Measurements from ENCODE around the gene LOXL1.
A peak's percentile ranks its signal among the peaks of the same experiment; 100 is the strongest.
"Not testable (repeated sequence)": the region's sequence is repeated elsewhere in the genome, so short reads cannot be mapped to it uniquely, and the experiment has no call there.

LOXL1 gene

GRCh38 chr15:73957785-73958184, 31.5 kb downstream of the LOXL1 start:
- Histone ChIP-seq H3K79me1 (ENCODE audit: low read length) (no peaks in the 10 kb centered on the region), H2BK5ac (ENCODE audit: low read length) (no peak overlapping the region), H3K56ac (ENCODE audit: low read length) (no peak overlapping the region), H3K23ac (ENCODE audit: low read length) (no peak overlapping the region), H3K18ac (ENCODE audit: low read length) (no peak overlapping the region), H3K4ac (ENCODE audit: low read depth, low read length) (no peak overlapping the region), H3K36me3 (ENCODE audit: control insufficient read depth, insufficient read depth, low read length) (no peaks in the 10 kb centered on the region), H2AK5ac (ENCODE audit: low read length) (no peak overlapping the region), H3K27me3 (ENCODE audit: insufficient read depth, low read length, poor library complexity) (no peaks in the 10 kb centered on the region), H3K4me2 (ENCODE audit: low read length) (no peak overlapping the region), H3K27ac (ENCODE audit: low read depth, low read length) (no peak overlapping the region), H4K8ac (ENCODE audit: low read depth, low read length) (no peak overlapping the region), H3K4me1 (ENCODE audit: control insufficient read depth, low read depth, low read length) (no peaks in the 10 kb centered on the region), H2BK15ac (replicated peaks; ENCODE audit: low read depth) (no peak overlapping the region), H3K4me3 (ENCODE audit: low read length) (no peak overlapping the region), H2BK120ac (ENCODE audit: low read depth, low read length) (no peak overlapping the region), H3K79me2 (ENCODE audit: control insufficient read depth, insufficient read depth, low read length) (no peaks in the 10 kb centered on the region), H4K5ac (ENCODE audit: low read length) (no peak overlapping the region), H3K9ac (ENCODE audit: low read length) (no peak overlapping the region)
- DNase-seq, result no peak
- WGBS (ENCODE audit: extremely low coverage, insufficient coverage, low lambda C conversion rate), result no CpG with 5 or more reads among the region's 2 CpGs

- Histone ChIP-seq H2BK15ac (replicated peaks; ENCODE audit: low read depth) (no peak overlapping the region), H3K36me3 (ENCODE audit: control insufficient read depth, insufficient read depth, low read length) (no peaks in the 10 kb centered on the region), H3K18ac (ENCODE audit: low read length) (no peak overlapping the region), H3K23ac (ENCODE audit: low read length) (no peak overlapping the region), H3K27me3 (ENCODE audit: insufficient read depth, low read length, poor library complexity) (no peaks in the 10 kb centered on the region), H4K8ac (ENCODE audit: low read depth, low read length) (no peak overlapping the region), H2AK5ac (ENCODE audit: low read length) (no peak overlapping the region), H2BK5ac (ENCODE audit: low read length) (no peak overlapping the region), H3K27ac (ENCODE audit: low read depth, low read length) (no peak overlapping the region), H4K5ac (ENCODE audit: low read length) (no peak overlapping the region), H3K4me1 (ENCODE audit: control insufficient read depth, low read depth, low read length) (no peaks in the 10 kb centered on the region), H3K9ac (ENCODE audit: low read length) (no peak overlapping the region), H2BK120ac (ENCODE audit: low read depth, low read length) (no peak overlapping the region), H3K79me2 (ENCODE audit: control insufficient read depth, insufficient read depth, low read length) (no peaks in the 10 kb centered on the region), H3K4ac (ENCODE audit: low read depth, low read length) (no peak overlapping the region), H3K4me3 (ENCODE audit: low read length) (no peak overlapping the region), H3K79me1 (ENCODE audit: low read length) (no peaks in the 10 kb centered on the region), H3K56ac (ENCODE audit: low read length) (no peak overlapping the region), H3K4me2 (ENCODE audit: low read length) (no peak overlapping the region)
- no CpG with 5 or more reads among the region's 8 CpGs for WGBS (ENCODE audit: extremely low coverage, insufficient coverage, low lambda C conversion rate)
- DNase-seq, result no peak
Measured at GRCh38 chr15:73959012-73959581, 32.8 kb downstream of the LOXL1 start.

- H4K8ac ChIP-seq (ENCODE audit: low read depth, low read length), result no peak overlapping the region
- H2BK120ac ChIP-seq (ENCODE audit: low read depth, low read length), result no peak overlapping the region
- H3K9ac ChIP-seq (ENCODE audit: low read length), result no peak overlapping the region
- no peak overlapping the region for H3K23ac ChIP-seq (ENCODE audit: low read length)
- H3K18ac ChIP-seq (ENCODE audit: low read length), result no peak overlapping the region
- H3K36me3 ChIP-seq (ENCODE audit: control insufficient read depth, insufficient read depth, low read length), result no peaks in the 10 kb centered on the region
- no peak overlapping the region for H3K4me3 ChIP-seq (ENCODE audit: low read length)
- no peak overlapping the region for H2AK5ac ChIP-seq (ENCODE audit: low read length)
- H3K56ac ChIP-seq (ENCODE audit: low read length), result no peak overlapping the region
- H3K4me1 ChIP-seq (ENCODE audit: control insufficient read depth, low read depth, low read length), result no peaks in the 10 kb centered on the region
- no peak overlapping the region for H3K4me2 ChIP-seq (ENCODE audit: low read length)
- H3K27me3 ChIP-seq (ENCODE audit: insufficient read depth, low read length, poor library complexity), result no peaks in the 10 kb centered on the region
- no peaks in the 10 kb centered on the region for H3K79me2 ChIP-seq (ENCODE audit: control insufficient read depth, insufficient read depth, low read length)
- H3K27ac ChIP-seq (ENCODE audit: low read depth, low read length), result no peak overlapping the region
- no peak overlapping the region for H3K4ac ChIP-seq (ENCODE audit: low read depth, low read length)
- no peak overlapping the region for H4K5ac ChIP-seq (ENCODE audit: low read length)
- no peak for DNase-seq
- no peak overlapping the region for H2BK5ac ChIP-seq (ENCODE audit: low read length)
- H2BK15ac ChIP-seq (replicated peaks; ENCODE audit: low read depth), result no peak overlapping the region
- no CpG with 5 or more reads among the region's 6 CpGs for WGBS (ENCODE audit: extremely low coverage, insufficient coverage, low lambda C conversion rate)
- no peaks in the 10 kb centered on the region for H3K79me1 ChIP-seq (ENCODE audit: low read length)
Measured at GRCh38 chr15:73959801-73960200, 33.5 kb downstream of the LOXL1 start.

GRCh38 chr15:73960472-73961070, 34.3 kb downstream of the LOXL1 start:
- not testable (repeated sequence) for H3K56ac ChIP-seq (ENCODE audit: low read length); H2BK5ac ChIP-seq (ENCODE audit: low read length); H2BK120ac ChIP-seq (ENCODE audit: low read depth, low read length); H3K79me1 ChIP-seq (ENCODE audit: low read length); DNase-seq; H4K8ac ChIP-seq (ENCODE audit: low read depth, low read length); H3K18ac ChIP-seq (ENCODE audit: low read length); H4K5ac ChIP-seq (ENCODE audit: low read length); H3K4me3 ChIP-seq (ENCODE audit: low read length); H3K4ac ChIP-seq (ENCODE audit: low read depth, low read length); H2AK5ac ChIP-seq (ENCODE audit: low read length); H3K4me2 ChIP-seq (ENCODE audit: low read length); H3K36me3 ChIP-seq (ENCODE audit: control insufficient read depth, insufficient read depth, low read length); H3K27me3 ChIP-seq (ENCODE audit: insufficient read depth, low read length, poor library complexity); H3K4me1 ChIP-seq (ENCODE audit: control insufficient read depth, low read depth, low read length); H3K79me2 ChIP-seq (ENCODE audit: control insufficient read depth, insufficient read depth, low read length); H3K27ac ChIP-seq (ENCODE audit: low read depth, low read length); H3K23ac ChIP-seq (ENCODE audit: low read length); H3K9ac ChIP-seq (ENCODE audit: low read length); H2BK15ac ChIP-seq (replicated peaks; ENCODE audit: low read depth)
- WGBS (ENCODE audit: extremely low coverage, insufficient coverage, low lambda C conversion rate), result no CpG with 5 or more reads among the region's 7 CpGs

GRCh38 chr15:73962433-73962832, 36.2 kb downstream of the LOXL1 start:
- Histone ChIP-seq H2BK15ac (replicated peaks; ENCODE audit: low read depth) (no peak overlapping the region), H3K36me3 (ENCODE audit: control insufficient read depth, insufficient read depth, low read length) (no peaks in the 10 kb centered on the region), H3K9ac (ENCODE audit: low read length) (no peak overlapping the region), H4K5ac (ENCODE audit: low read length) (no peak overlapping the region), H4K8ac (ENCODE audit: low read depth, low read length) (no peak overlapping the region), H3K27ac (ENCODE audit: low read depth, low read length) (no peak overlapping the region), H3K27me3 (ENCODE audit: insufficient read depth, low read length, poor library complexity) (no peaks in the 10 kb centered on the region), H3K4ac (ENCODE audit: low read depth, low read length) (no peak overlapping the region), H3K23ac (ENCODE audit: low read length) (no peak overlapping the region), H2AK5ac (ENCODE audit: low read length) (no peak overlapping the region), H3K79me2 (ENCODE audit: control insufficient read depth, insufficient read depth, low read length) (no peaks in the 10 kb centered on the region), H3K56ac (ENCODE audit: low read length) (no peak overlapping the region), H3K4me1 (ENCODE audit: control insufficient read depth, low read depth, low read length) (peaks cover 3% of the 10 kb centered on the region), H3K79me1 (ENCODE audit: low read length) (no peaks in the 10 kb centered on the region), H3K4me2 (ENCODE audit: low read length) (no peak overlapping the region), H2BK5ac (ENCODE audit: low read length) (no peak overlapping the region), H2BK120ac (ENCODE audit: low read depth, low read length) (no peak overlapping the region), H3K18ac (ENCODE audit: low read length) (no peak overlapping the region), H3K4me3 (ENCODE audit: low read length) (no peak overlapping the region)
- DNase-seq, result no peak
- WGBS (ENCODE audit: extremely low coverage, insufficient coverage, low lambda C conversion rate), result no CpG with 5 or more reads among the region's 5 CpGs

- no peak overlapping the region for H3K4ac ChIP-seq (ENCODE audit: low read depth, low read length)
- H3K36me3 ChIP-seq (ENCODE audit: control insufficient read depth, insufficient read depth, low read length), result no peaks in the 10 kb centered on the region
- H3K79me1 ChIP-seq (ENCODE audit: low read length), result no peaks in the 10 kb centered on the region
- no peaks in the 10 kb centered on the region for H3K27me3 ChIP-seq (ENCODE audit: insufficient read depth, low read length, poor library complexity)
- no peak overlapping the region for H2BK120ac ChIP-seq (ENCODE audit: low read depth, low read length)
- H3K56ac ChIP-seq (ENCODE audit: low read length), result peak overlapping the region; percentile 88
- peak; percentile 95 for DNase-seq
- H3K4me3 ChIP-seq (ENCODE audit: low read length), result no peak overlapping the region
- no peak overlapping the region for H2AK5ac ChIP-seq (ENCODE audit: low read length)
- H3K18ac ChIP-seq (ENCODE audit: low read length), result no peak overlapping the region
- WGBS (ENCODE audit: extremely low coverage, insufficient coverage, low lambda C conversion rate), result no CpG with 5 or more reads among the region's 11 CpGs
- H4K8ac ChIP-seq (ENCODE audit: low read depth, low read length), result no peak overlapping the region
- no peaks in the 10 kb centered on the region for H3K79me2 ChIP-seq (ENCODE audit: control insufficient read depth, insufficient read depth, low read length)
- H2BK5ac ChIP-seq (ENCODE audit: low read length), result peak overlapping the region; percentile 59
- H3K27ac ChIP-seq (ENCODE audit: low read depth, low read length), result no peak overlapping the region
- no peak overlapping the region for H2BK15ac ChIP-seq (replicated peaks; ENCODE audit: low read depth)
- peak overlapping the region; percentile 33 for H3K4me2 ChIP-seq (ENCODE audit: low read length)
- H3K23ac ChIP-seq (ENCODE audit: low read length), result peak overlapping the region; percentile 90
- H4K5ac ChIP-seq (ENCODE audit: low read length), result no peak overlapping the region
- peaks cover 3% of the 10 kb centered on the region for H3K4me1 ChIP-seq (ENCODE audit: control insufficient read depth, low read depth, low read length)
- peak overlapping the region; percentile 26 for H3K9ac ChIP-seq (ENCODE audit: low read length)
Measured at GRCh38 chr15:73964736-73965093, 38.5 kb downstream of the LOXL1 start.

All from mesendoderm (in vitro differentiated cells).